HG03135 (cell line): Measurements from ENCODE around the gene MTCH1.
"Not testable (repeated sequence)": the region's sequence is repeated elsewhere in the genome, so short reads cannot be mapped to it uniquely, and the experiment has no call there.

Source experiments
- ATAC-seq: cut with Tn5 transposase; IDR thresholded peaks from one replicate; pipeline ENCODE4 v1.9.1; 2021; ENCODE audit warnings: mild to moderate bottlenecking, moderate library complexity; ENCODE audit not compliant: unreplicated experiment

Gene MTCH1

GRCh38 chr6:36997811-36998722, 12.1 kb upstream of the MTCH1 start:
- no peak for ATAC-seq

- not testable (repeated sequence) for ATAC-seq
Measured at GRCh38 chr6:36990401-36990800, 4.4 kb upstream of the MTCH1 start.

- no peak for ATAC-seq
Measured at GRCh38 chr6:36989264-36989663, 3.3 kb upstream of the MTCH1 start.

- ATAC-seq: no peak
Measured at GRCh38 chr6:36986704-36987047, 680 bp upstream of the MTCH1 start.

- no peak for ATAC-seq
Measured at GRCh38 chr6:36985417-36985807, 584 bp downstream of the MTCH1 start.

- ATAC-seq: no peak
Measured at GRCh38 chr6:36984581-36985416, 1.2 kb downstream of the MTCH1 start.

GRCh38 chr6:36983538-36983937, 2.5 kb downstream of the MTCH1 start:
- no peak for ATAC-seq

GRCh38 chr6:36980876-36981619, 4.9 kb downstream of the MTCH1 start:
- ATAC-seq: no peak

- ATAC-seq: no peak
Measured at GRCh38 chr6:36980129-36980528, 5.9 kb downstream of the MTCH1 start.

- ATAC-seq: no peak
Measured at GRCh38 chr6:36979347-36979742, 6.7 kb downstream of the MTCH1 start.

- no peak for ATAC-seq
Measured at GRCh38 chr6:36978421-36979346, 7.3 kb downstream of the MTCH1 start.

- ATAC-seq: no peak
Measured at GRCh38 chr6:36977470-36977941, 8.5 kb downstream of the MTCH1 start.

GRCh38 chr6:36976931-36977330, 9.1 kb downstream of the MTCH1 start:
- ATAC-seq: no peak

GRCh38 chr6:36976509-36976908, 9.5 kb downstream of the MTCH1 start:
- ATAC-seq: no peak

GRCh38 chr6:36976007-36976264, 10.1 kb downstream of the MTCH1 start:
- no peak for ATAC-seq

- no peak for ATAC-seq
Measured at GRCh38 chr6:36975231-36976006, 10.6 kb downstream of the MTCH1 start.

- no peak for ATAC-seq
Measured at GRCh38 chr6:36973647-36974046, 12.3 kb downstream of the MTCH1 start.

GRCh38 chr6:36973190-36973589, 12.8 kb downstream of the MTCH1 start:
- ATAC-seq: no peak

- no peak for ATAC-seq
Measured at GRCh38 chr6:36971921-36972673, 13.9 kb downstream of the MTCH1 start.
